GM19043 (cell line): Measurements from ENCODE around the gene PPTC7.
"Not testable (repeated sequence)": the region's sequence is repeated elsewhere in the genome, so short reads cannot be mapped to it uniquely, and the experiment has no call there.

Experiments used
- ATAC-seq: cut with Tn5 transposase; IDR thresholded peaks from one replicate; pipeline ENCODE4 v1.9.1; 2021; ENCODE audit warnings: low read depth; ENCODE audit not compliant: unreplicated experiment

PPTC7 gene

GRCh38 chr12:110538869-110539622 lies 44.1 kb downstream of the PPTC7 start:
- ATAC-seq: no peak

- no peak for ATAC-seq
These were observed 45.3 kb downstream of the PPTC7 start for GRCh38 chr12:110537605-110538409.

- no peak for ATAC-seq
These were observed 46.1 kb downstream of the PPTC7 start for GRCh38 chr12:110536834-110537604.

GRCh38 chr12:110534811-110535210 lies 48.3 kb downstream of the PPTC7 start:
- ATAC-seq: no peak

DNA sequence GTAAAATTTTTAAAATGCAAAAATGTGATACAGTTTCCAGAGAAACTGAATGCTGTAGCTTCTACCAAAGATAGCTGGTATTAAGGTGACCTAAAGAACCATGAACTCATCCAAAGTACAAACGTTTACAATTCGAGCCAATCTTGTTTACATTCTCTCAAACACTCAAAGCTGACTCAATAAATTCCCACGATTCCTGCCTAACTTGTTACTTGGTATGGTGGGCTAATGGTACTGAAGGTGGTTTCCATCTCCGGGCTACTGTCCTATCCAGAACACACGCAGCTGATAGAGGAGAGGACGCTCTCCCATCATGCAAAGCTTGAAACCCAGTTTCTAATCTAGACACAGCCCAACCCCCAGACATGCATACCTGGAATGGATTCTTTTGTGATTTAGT lies 49.5 kb downstream of the PPTC7 start:
- no peak for ATAC-seq

GRCh38 chr12:110532644-110533043 lies 50.5 kb downstream of the PPTC7 start:
- no peak for ATAC-seq

- ATAC-seq: peak; percentile 85
These were observed 51.3 kb downstream of the PPTC7 start for GRCh38 chr12:110531741-110532333.

GRCh38 chr12:110530511-110530910 lies 52.6 kb downstream of the PPTC7 start:
- ATAC-seq: no peak

- ATAC-seq: no peak
These were observed 54.8 kb downstream of the PPTC7 start for GRCh38 chr12:110528277-110528839.

GRCh38 chr12:110520876-110521712 lies 62.0 kb downstream of the PPTC7 start:
- ATAC-seq: not testable (repeated sequence)

DNA sequence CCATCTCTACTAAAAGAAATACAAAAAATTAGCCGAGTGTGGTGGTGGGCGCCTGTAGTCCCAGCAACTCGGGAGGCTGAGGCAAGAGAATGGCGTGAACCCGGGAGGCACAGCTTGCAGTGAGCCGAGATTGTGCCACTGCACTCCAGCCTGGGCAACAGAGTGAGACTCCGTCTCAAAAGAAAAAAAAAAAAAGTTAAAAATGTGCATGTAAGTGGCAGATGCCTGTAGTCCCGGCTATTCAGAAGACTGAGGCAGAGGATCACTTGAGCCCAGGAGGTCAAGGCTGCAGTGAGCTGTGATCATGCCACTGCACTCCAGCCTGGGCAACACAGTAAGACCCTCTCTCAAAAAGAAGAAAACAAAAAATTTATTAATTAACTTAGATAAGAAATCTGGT lies 65.1 kb downstream of the PPTC7 start:
- ATAC-seq: not testable (repeated sequence)

- no peak for ATAC-seq
These were observed 66.1 kb downstream of the PPTC7 start for GRCh38 chr12:110516995-110517394.

GRCh38 chr12:110514363-110514762 lies 68.8 kb downstream of the PPTC7 start:
- no peak for ATAC-seq

GRCh38 chr12:110513842-110514241 lies 69.3 kb downstream of the PPTC7 start:
- no peak for ATAC-seq

DNA sequence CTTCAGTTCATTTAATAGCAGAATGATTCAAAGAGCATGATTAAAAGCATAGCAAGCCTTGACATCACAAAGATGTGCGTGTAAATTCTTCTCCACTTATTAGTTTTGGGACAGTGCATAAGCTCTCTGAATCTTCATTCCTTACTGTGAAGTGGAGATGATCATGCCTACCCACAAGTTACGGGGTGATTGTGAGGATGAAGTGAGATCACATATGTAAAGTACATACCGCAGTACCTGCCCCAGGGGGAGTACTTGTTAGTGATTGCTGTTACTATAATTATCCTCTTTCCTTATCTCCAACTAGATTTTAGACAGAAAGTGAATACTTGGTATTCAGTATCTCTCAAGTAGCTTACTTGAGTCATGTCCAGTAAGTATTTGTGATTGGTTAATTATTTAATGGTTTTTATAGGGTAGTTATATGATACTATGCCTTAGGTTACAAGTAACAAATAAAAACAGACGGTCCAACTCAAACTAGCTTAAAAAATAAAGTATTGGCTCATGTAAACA lies 75.0 kb downstream of the PPTC7 start:
- ATAC-seq: no peak

DNA sequence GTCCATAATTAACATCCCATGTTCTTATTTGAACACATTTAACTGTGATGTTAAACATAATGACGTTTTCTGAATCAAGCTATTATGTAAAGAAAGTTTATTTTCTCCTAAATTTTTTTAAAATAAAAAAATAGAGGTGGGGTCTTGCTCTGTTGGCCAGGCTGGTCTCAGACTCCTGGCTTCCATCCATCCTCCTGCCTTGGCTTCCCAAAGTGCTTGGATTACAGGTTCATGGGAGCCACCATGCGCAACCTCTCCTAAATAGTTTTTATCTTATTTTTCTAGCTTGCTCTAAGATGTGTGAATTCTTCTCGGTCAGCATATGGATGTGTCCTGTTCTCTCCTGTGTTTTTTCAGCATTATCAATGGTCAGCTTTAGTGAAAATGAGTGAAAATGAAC lies 77.8 kb downstream of the PPTC7 start:
- no peak for ATAC-seq

GRCh38 chr12:110503432-110503831 lies 79.7 kb downstream of the PPTC7 start:
- ATAC-seq: no peak

- ATAC-seq: peak; percentile 93
These were observed 81.1 kb downstream of the PPTC7 start, which contains the start of the genes RAD9B and VPS29 for GRCh38 chr12:110501752-110502738. Gene RAD9B (plus strand): TSS chr12:110502331. CDS start chr12:110502338, 7 bp downstream. Gene VPS29 (minus strand): TSS chr12:110502111. CDS start chr12:110502051, 60 bp downstream.
